HepG2 (cell line): ENCODE results near the gene NKD1. TPM values are rescaled to one million over a fixed set of nuclear protein-coding genes. Genes with fewer than 3 reads are reported as not detected.
A peak's percentile ranks its signal among the peaks of the same experiment; 100 is the strongest.

Experiments used
- CBX5 ChIP-seq: sonication (generic); formaldehyde crosslinking; IDR thresholded peaks from 2 replicates; pipeline ENCODE4 v1.4.0; 2020; ENCODE audit warnings: missing genetic modification reagents, borderline replicate concordance
- EED ChIP-seq: sonication (generic); formaldehyde crosslinking; IDR thresholded peaks from 2 replicates; pipeline ENCODE4 v1.5.0; 2020; ENCODE audit warnings: mild to moderate bottlenecking, missing genetic modification reagents
- ELF3 ChIP-seq: IDR thresholded peaks from 2 replicates; pipeline ENCODE4 v1.6.1; 2016; ENCODE audit warnings: missing genetic modification reagents, missing compliant biosample characterization
- ESRRA ChIP-seq: sonication (generic); formaldehyde crosslinking; IDR thresholded peaks from 2 replicates; pipeline ENCODE4 v1.5.1; 2020; ENCODE audit warnings: mild to moderate bottlenecking, low read depth, missing genetic modification reagents
- FOXO1 ChIP-seq: sonication (generic); formaldehyde crosslinking; IDR thresholded peaks from 2 replicates; pipeline ENCODE4 v1.4.0; 2020; ENCODE audit warnings: missing genetic modification reagents
- GATAD1 ChIP-seq: IDR thresholded peaks from 2 replicates; pipeline ENCODE4 v1.6.1; 2016; ENCODE audit warnings: missing genetic modification reagents, missing compliant biosample characterization
- NCOR1 ChIP-seq: fragments of 200-600 bp; sonication (generic); IDR thresholded peaks from 2 replicates; pipeline ENCODE4 v1.7.0; 2017; ENCODE audit warnings: antibody characterized with exemption, low read length, borderline replicate concordance
- PTBP1 ChIP-seq: fragments of 200-400 bp; formaldehyde crosslinking; IDR thresholded peaks from 2 replicates; pipeline ENCODE4 v1.6.1; 2018; ENCODE audit warnings: low read length, low read depth; ENCODE audit not compliant: poor library complexity, severe bottlenecking
- SUZ12 ChIP-seq: fragments of 150-350 bp; IDR thresholded peaks from 2 replicates; pipeline ENCODE4 v1.6.1; 2014; ENCODE audit warnings: low read depth, low read length
- TAF15 ChIP-seq: fragments of 200-400 bp; formaldehyde crosslinking; IDR thresholded peaks from one replicate; pipeline ENCODE4 v1.6.1; 2018; ENCODE audit warnings: mild to moderate bottlenecking, low read depth, low read length; ENCODE audit not compliant: poor library complexity, severe bottlenecking
- ZNF17 ChIP-seq: sonication (generic); formaldehyde crosslinking; IDR thresholded peaks from 2 replicates; pipeline ENCODE4 v1.5.0; 2020; ENCODE audit warnings: mild to moderate bottlenecking, missing genetic modification reagents
- ZNF20 ChIP-seq: sonication (generic); formaldehyde crosslinking; IDR thresholded peaks from 2 replicates; pipeline ENCODE4 v1.4.0; 2020; ENCODE audit warnings: mild to moderate bottlenecking, moderate library complexity, missing genetic modification reagents
- ZNF264 ChIP-seq: sonication (generic); formaldehyde crosslinking; IDR thresholded peaks from 2 replicates; pipeline ENCODE4 v1.4.0; 2020; ENCODE audit warnings: missing genetic modification reagents
- ZNF326 ChIP-seq: sonication (generic); formaldehyde crosslinking; IDR thresholded peaks from 2 replicates; pipeline ENCODE4 v1.4.0; 2020; ENCODE audit warnings: missing genetic modification reagents, borderline replicate concordance
- ZNF616 ChIP-seq: sonication (generic); formaldehyde crosslinking; IDR thresholded peaks from 2 replicates; pipeline ENCODE4 v1.5.0; 2020; ENCODE audit warnings: low read depth, mild to moderate bottlenecking, missing genetic modification reagents
- ZNF83 ChIP-seq: sonication (generic); formaldehyde crosslinking; IDR thresholded peaks from 2 replicates; pipeline ENCODE4 v1.4.0; 2020; ENCODE audit warnings: missing genetic modification reagents, mild to moderate bottlenecking, borderline replicate concordance
- ZZZ3 ChIP-seq: sonication (generic); formaldehyde crosslinking; IDR thresholded peaks from 2 replicates; pipeline ENCODE4 v1.4.0; 2020; ENCODE audit warnings: missing genetic modification reagents, mild to moderate bottlenecking, borderline replicate concordance
- polyA plus RNA-seq, 8 experiments: library from polyadenylated mRNA; depleted of rRNA in 3 of 8; stranded (reverse) in 7 of 8; unstranded in 1 of 8; fragments of >200 nt; fragmentation: Illumina TruSeq in 4 of 8; extraction: Trizol in 4 of 8; gene quantifications; 2 replicates each; pipeline versions ENCODE4 v1.2.1 to v1.2.3, GENCODE V29; 2011 to 2016; ENCODE audit warnings: low read depth in 4 of 8, missing spikeins in 1 of 8, mixed read lengths in 1 of 8; ENCODE audit not compliant: insufficient read depth in 1 of 8
- total RNA-seq, 5 experiments: library from RNA; depleted of rRNA; stranded (reverse); fragments of >200 nt; fragmentation: Illumina TruSeq; extraction: Trizol; gene quantifications; 2 replicates each; pipeline ENCODE4 v1.2.3, GENCODE V29; 2016; ENCODE audit warnings: low read depth in 1 of 5
- TF ChIP-seq, protein P1 (sequence below): IDR thresholded peaks from 2 replicates; pipeline ENCODE4 v1.6.1; 2018; ENCODE audit warnings: missing genetic modification reagents, mild to moderate bottlenecking, missing compliant biosample characterization
- TF ChIP-seq, protein P2 (sequence below): sonication (generic); formaldehyde crosslinking; IDR thresholded peaks from 2 replicates; pipeline ENCODE4 v1.8.1; 2023; ENCODE audit warnings: mild to moderate bottlenecking, inconsistent platforms, moderate library complexity, missing genetic modification reagents, borderline replicate concordance
- TF ChIP-seq, protein P3 (sequence below): IDR thresholded peaks from 2 replicates; pipeline ENCODE4 v1.6.1; 2016; ENCODE audit warnings: low read depth
- TF ChIP-seq, protein P4 (sequence below): sonication (generic); formaldehyde crosslinking; IDR thresholded peaks from 2 replicates; pipeline ENCODE4 v1.4.0; 2020; ENCODE audit warnings: missing genetic modification reagents
- TF ChIP-seq, protein P5 (sequence below): sonication (generic); formaldehyde crosslinking; IDR thresholded peaks from 2 replicates; pipeline ENCODE4 v1.4.0; 2020; ENCODE audit warnings: missing genetic modification reagents

Gene NKD1
- total and polyA plus RNA-seq, 2 of the 13 experiments (the other 11 are each of a cell fraction or from before 2014, with no cell fraction given), result 70.4 to 121 TPM

DNA sequence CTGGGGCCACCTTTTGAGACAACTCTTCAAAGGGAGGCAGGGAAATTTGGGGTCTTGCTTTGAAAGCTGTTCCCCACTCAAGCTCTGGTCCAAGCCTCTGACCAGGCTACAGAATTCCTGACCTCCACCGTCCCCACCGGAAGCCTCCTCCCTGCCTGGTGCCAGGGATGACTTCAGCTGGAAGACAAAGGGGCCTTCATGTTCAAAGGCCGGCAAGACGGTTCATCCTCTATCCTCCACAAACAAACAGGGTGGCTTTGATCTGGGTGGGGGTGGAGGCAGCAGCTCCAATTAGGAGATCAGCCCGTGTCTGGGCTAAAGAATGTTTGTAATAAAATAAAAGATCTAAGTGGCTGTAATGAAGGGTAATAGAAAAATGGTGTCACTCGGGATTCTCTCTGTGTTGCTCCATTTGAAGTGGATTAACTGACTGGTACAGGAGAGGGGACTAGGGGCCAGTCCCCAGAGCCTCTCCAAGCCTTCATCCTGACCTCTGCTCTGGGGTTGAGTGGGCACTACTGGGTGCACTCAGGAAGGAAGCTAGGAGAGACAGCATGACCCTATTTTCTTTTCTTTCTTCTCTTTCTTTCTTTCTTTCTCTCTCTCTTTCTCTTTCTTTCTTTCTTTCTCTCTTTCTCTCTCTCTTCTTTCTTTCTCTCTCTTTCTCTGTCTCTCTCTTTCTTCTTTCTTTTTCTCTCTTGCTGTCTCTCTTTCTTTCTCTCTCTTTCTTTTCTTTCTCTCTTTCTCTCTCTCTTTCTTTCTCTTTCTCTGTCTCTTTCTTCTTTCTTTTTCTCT lies 27.5 kb upstream of the NKD1 start (continued):
- TF ChIP-seq, protein P1, sequence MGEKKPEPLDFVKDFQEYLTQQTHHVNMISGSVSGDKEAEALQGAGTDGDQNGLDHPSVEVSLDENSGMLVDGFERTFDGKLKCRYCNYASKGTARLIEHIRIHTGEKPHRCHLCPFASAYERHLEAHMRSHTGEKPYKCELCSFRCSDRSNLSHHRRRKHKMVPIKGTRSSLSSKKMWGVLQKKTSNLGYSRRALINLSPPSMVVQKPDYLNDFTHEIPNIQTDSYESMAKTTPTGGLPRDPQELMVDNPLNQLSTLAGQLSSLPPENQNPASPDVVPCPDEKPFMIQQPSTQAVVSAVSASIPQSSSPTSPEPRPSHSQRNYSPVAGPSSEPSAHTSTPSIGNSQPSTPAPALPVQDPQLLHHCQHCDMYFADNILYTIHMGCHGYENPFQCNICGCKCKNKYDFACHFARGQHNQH (CRISPR knock-in tag), result peak; percentile 96
- peak; percentile 95 for TF ChIP-seq FOXO1
- peak; percentile 94; the same call in 1 of the 2 replicates for TF ChIP-seq NCOR1
- no peak for TF ChIP-seq ZNF616
- no peak for TF ChIP-seq EED (CRISPR knock-in tag)
- TF ChIP-seq ELF3 (CRISPR knock-in tag), result peak; percentile 86
- no peak for TF ChIP-seq ZNF17 (CRISPR knock-in tag)
- TF ChIP-seq ESRRA (CRISPR knock-in tag), result peak; percentile 64; the same call in 1 of the 2 replicates
- TF ChIP-seq ZNF264, result 0 out of 2 replicates have a peak, but pooled peaks have one; percentile 33
- no peak for TF ChIP-seq ZNF326 (CRISPR knock-in tag)
- no peak for TF ChIP-seq ZZZ3
- TF ChIP-seq, protein P2, sequence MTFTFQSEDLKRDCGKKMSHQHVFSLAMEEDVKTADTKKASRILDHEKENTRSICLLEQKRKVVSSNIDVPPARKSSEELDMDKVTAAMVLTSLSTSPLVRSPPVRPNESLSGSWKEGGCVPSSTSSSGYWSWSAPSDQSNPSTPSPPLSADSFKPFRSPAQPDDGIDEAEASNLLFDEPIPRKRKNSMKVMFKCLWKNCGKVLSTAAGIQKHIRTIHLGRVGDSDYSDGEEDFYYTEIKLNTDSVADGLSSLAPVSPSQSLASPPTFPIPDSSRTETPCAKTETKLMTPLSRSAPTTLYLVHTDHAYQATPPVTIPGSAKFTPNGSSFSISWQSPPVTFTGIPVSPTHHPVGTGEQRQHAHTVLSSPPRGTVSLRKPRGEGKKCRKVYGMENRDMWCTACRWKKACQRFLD, result no peak
- no peak for TF ChIP-seq SUZ12
- no peak for TF ChIP-seq TAF15
- TF ChIP-seq GATAD1 (CRISPR knock-in tag), result peak; percentile 77
- TF ChIP-seq PTBP1, result no peak
- peak; percentile 92; the same call in 1 of the 2 replicates for TF ChIP-seq CBX5 (CRISPR knock-in tag)
- TF ChIP-seq ZNF83 (CRISPR knock-in tag), result no peak
- TF ChIP-seq, protein P3, sequence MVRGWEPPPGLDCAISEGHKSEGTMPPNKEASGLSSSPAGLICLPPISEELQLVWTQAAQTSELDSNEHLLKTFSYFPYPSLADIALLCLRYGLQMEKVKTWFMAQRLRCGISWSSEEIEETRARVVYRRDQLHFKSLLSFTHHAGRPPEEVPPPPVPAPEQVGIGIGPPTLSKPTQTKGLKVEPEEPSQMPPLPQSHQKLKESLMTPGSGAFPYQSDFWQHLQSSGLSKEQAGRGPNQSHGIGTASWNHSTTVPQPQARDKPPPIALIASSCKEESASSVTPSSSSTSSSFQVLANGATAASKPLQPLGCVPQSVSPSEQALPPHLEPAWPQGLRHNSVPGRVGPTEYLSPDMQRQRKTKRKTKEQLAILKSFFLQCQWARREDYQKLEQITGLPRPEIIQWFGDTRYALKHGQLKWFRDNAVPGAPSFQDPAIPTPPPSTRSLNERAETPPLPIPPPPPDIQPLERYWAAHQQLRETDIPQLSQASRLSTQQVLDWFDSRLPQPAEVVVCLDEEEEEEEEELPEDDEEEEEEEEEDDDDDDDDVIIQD (CRISPR knock-in tag), result peak; percentile 93
- TF ChIP-seq, protein P4, sequence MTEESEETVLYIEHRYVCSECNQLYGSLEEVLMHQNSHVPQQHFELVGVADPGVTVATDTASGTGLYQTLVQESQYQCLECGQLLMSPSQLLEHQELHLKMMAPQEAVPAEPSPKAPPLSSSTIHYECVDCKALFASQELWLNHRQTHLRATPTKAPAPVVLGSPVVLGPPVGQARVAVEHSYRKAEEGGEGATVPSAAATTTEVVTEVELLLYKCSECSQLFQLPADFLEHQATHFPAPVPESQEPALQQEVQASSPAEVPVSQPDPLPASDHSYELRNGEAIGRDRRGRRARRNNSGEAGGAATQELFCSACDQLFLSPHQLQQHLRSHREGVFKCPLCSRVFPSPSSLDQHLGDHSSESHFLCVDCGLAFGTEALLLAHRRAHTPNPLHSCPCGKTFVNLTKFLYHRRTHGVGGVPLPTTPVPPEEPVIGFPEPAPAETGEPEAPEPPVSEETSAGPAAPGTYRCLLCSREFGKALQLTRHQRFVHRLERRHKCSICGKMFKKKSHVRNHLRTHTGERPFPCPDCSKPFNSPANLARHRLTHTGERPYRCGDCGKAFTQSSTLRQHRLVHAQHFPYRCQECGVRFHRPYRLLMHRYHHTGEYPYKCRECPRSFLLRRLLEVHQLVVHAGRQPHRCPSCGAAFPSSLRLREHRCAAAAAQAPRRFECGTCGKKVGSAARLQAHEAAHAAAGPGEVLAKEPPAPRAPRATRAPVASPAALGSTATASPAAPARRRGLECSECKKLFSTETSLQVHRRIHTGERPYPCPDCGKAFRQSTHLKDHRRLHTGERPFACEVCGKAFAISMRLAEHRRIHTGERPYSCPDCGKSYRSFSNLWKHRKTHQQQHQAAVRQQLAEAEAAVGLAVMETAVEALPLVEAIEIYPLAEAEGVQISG (CRISPR knock-in tag), result peak; percentile 77
- TF ChIP-seq, protein P5, sequence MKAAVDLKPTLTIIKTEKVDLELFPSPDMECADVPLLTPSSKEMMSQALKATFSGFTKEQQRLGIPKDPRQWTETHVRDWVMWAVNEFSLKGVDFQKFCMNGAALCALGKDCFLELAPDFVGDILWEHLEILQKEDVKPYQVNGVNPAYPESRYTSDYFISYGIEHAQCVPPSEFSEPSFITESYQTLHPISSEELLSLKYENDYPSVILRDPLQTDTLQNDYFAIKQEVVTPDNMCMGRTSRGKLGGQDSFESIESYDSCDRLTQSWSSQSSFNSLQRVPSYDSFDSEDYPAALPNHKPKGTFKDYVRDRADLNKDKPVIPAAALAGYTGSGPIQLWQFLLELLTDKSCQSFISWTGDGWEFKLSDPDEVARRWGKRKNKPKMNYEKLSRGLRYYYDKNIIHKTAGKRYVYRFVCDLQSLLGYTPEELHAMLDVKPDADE (CRISPR knock-in tag), result no peak
- TF ChIP-seq ZNF20, result no peak
